ENCODE data around the gene ALAS2. TPM values are rescaled to one million over a fixed set of nuclear protein-coding genes. Genes with fewer than 3 reads are reported as not detected.
"Not testable (repeated sequence)": the region's sequence is repeated elsewhere in the genome, so short reads cannot be mapped to it uniquely, and the experiment has no call there.

ALAS2 gene
- total RNA-seq, 4 donors from 2014 or later, result 2.1 to 23.0 (median 15.6) TPM; not detected in 1

DNA sequence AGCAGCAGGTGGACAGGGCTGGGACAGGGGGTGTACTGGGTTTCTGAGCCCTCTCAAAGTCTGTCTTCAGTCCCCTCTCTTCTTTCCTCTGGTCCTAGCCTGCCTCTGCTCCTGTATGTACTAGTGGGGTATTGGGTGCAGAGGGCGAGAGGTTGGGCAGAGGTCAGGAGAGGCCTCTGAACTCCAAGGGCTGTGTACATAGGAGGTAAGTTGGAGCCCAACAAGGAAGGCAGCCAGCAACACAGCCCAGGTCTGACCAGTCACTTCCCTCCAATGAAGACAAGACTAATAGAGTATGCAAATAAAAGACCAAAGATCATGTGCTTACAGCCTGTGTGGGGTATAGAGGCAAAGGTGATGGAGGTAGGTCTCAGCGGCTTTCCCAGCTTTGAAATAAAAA, 36.7 kb downstream of the ALAS2 start, which contains the start of gene PFKFB1:
Gene PFKFB1, minus strand, starts transcription at position 90 of the 400 bp plus-strand sequence. CDS start 181 bp downstream, outside the sequence.
- Histone ChIP-seq H3K4me1 (no peaks in the 10 kb centered on the region), H3K36me3 (no peaks in the 10 kb centered on the region), H3K4me3 (no peak within 1 kb of the TSS), H3K27me3 (no peaks in the 10 kb centered on the region), H3K9me3 (no peaks in the 10 kb centered on the region), H3K27ac (no peak within 1 kb of the TSS)
- no peak for DNase-seq
- TF ChIP-seq POLR2A (IDR thresholded peaks at IDR 0.05), result no peak
- TF ChIP-seq, protein P1, sequence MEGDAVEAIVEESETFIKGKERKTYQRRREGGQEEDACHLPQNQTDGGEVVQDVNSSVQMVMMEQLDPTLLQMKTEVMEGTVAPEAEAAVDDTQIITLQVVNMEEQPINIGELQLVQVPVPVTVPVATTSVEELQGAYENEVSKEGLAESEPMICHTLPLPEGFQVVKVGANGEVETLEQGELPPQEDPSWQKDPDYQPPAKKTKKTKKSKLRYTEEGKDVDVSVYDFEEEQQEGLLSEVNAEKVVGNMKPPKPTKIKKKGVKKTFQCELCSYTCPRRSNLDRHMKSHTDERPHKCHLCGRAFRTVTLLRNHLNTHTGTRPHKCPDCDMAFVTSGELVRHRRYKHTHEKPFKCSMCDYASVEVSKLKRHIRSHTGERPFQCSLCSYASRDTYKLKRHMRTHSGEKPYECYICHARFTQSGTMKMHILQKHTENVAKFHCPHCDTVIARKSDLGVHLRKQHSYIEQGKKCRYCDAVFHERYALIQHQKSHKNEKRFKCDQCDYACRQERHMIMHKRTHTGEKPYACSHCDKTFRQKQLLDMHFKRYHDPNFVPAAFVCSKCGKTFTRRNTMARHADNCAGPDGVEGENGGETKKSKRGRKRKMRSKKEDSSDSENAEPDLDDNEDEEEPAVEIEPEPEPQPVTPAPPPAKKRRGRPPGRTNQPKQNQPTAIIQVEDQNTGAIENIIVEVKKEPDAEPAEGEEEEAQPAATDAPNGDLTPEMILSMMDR (IDR thresholded peaks at IDR 0.05), result no peak
- intact Hi-C loops (cut with DNase I; ENCODE audit: low total_unique reads), result no loop called here

DNA sequence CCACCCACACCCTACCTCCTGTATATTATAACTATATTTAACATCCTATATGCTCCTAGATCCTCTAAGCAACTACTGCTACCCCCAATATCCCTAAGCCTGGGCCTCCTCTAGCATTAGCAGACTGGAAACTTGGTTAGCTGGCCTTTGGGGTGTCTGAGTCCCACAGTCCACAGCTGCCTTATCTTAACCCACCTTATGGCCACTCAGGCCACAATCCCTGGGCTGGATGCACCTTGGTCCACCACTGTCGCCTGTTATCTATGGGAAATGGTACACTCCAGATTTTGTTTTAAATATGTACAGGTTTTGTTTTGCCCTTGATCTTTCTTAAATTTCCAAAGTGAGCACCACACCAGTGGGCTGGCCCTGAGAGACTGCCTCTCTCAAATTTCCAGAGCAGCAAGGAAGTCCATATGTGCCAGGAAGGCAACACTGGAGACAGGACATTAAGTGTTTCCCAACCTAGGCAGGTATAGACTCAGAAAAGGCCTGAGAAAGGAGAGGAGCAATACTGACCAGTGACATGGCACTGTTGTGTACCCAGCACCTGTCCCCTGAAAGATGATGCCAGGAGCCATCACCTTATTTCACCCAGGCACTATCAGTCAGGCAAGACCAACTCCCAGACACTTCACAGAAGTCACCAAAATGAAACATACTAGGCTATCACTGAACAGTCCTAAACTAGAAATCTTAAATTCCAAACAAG, 37.7 kb downstream of the ALAS2 start:
- TF ChIP-seq, protein P1 (IDR thresholded peaks at IDR 0.05), result no peak
- no peak for TF ChIP-seq POLR2A (IDR thresholded peaks at IDR 0.05)
- H3K4me1 ChIP-seq, result no peaks in the 10 kb centered on the region
- intact Hi-C loops (cut with DNase I; ENCODE audit: low total_unique reads), result no loop called here
- H3K36me3 ChIP-seq, result no peaks in the 10 kb centered on the region
- no peak overlapping the region for H3K27ac ChIP-seq
- H3K27me3 ChIP-seq, result no peaks in the 10 kb centered on the region
- DNase-seq, result no peak
- no peaks in the 10 kb centered on the region for H3K9me3 ChIP-seq
- H3K4me3 ChIP-seq, result no peak overlapping the region

- TF ChIP-seq, protein P1 (IDR thresholded peaks at IDR 0.05), result no peak
- TF ChIP-seq POLR2A (IDR thresholded peaks at IDR 0.05), result no peak
- H3K9me3 ChIP-seq, result no peaks in the 10 kb centered on the region
- intact Hi-C loops (cut with DNase I; ENCODE audit: low total_unique reads), result no loop called here
Measured at GRCh38 chrX:54991706-54992105, 39.1 kb downstream of the ALAS2 start.

DNA sequence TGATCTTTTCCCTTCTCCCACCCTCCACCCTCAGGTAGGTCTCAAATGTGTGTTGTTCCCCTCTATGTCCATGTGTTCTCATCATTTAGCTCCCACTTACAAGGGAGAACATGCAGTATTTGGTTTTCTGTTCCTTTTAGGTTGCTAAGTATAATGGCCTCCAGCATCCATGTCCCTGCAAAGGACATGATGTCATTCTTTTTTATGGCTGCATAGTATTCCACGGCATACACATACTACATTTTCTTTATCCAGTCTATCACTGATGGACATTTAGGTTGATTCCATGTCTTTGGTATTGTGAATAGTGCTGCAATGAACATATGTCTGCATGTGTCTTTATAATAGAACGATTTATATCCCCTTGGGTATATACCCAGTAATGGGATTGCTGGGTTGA, 47.5 kb downstream of the ALAS2 start:
- H3K4me3 ChIP-seq; DNase-seq; H3K27ac ChIP-seq; intact Hi-C loops (cut with DNase I; ENCODE audit: low total_unique reads); H3K27me3 ChIP-seq; H3K9me3 ChIP-seq; H3K36me3 ChIP-seq; H3K4me1 ChIP-seq: not testable (repeated sequence)

More at GRCh38 chrX:54991706-54992105, 39.1 kb downstream of the ALAS2 start:
- Histone ChIP-seq H3K27me3 (no peaks in the 10 kb centered on the region), H3K27ac (no peak overlapping the region), H3K36me3 (no peaks in the 10 kb centered on the region), H3K4me3 (no peak overlapping the region), H3K4me1 (no peaks in the 10 kb centered on the region)
- DNase-seq, result no peak

DNA sequence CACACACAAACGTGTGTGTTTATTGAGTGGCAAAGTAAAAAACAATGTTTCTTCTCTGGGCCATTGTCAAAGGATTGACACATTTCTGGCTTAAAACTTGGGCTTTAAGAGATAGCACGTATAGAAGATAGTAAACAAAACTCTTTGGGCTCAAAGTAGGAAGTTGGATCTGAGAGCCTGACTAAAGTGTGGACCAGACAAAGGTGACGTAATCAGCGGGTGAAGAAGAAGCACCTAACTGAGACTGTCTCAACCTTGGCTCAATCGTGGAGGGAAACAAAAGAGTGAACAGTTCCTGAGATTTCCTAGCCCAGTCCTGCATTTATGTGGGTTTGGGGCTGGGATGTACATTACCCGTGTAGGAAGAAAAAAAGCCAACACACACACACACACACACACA, 50.4 kb downstream of the ALAS2 start:
- peaks cover 0 to 3% of the 10 kb centered on the region in 2 donors for H3K27me3 ChIP-seq
- intact Hi-C loops (cut with DNase I; ENCODE audit: low total_unique reads), result no loop called here
- TF ChIP-seq POLR2A (IDR thresholded peaks at IDR 0.05), result no peak
- TF ChIP-seq, protein P1 (IDR thresholded peaks at IDR 0.05), result no peak
- no peaks in the 10 kb centered on the region for H3K36me3 ChIP-seq
- no peak overlapping the region for H3K27ac ChIP-seq
- H3K4me3 ChIP-seq, result no peak overlapping the region
- no peaks in the 10 kb centered on the region for H3K9me3 ChIP-seq
- DNase-seq, result no peak
- H3K4me1 ChIP-seq, result no peaks in the 10 kb centered on the region
